Stimulated activated CD4-positive, alpha-beta T cell treated with anti-CD3 and anti-CD28 coated beads, Interleukin-4, amount 100 ng/mL, for 48 hours (primary cell): ENCODE data around the gene IL34.
"Not testable (repeated sequence)": the region's sequence is repeated elsewhere in the genome, so short reads cannot be mapped to it uniquely, and the experiment has no call there.

Experiments used
- DNase-seq, 2 donors: peaks; one replicate each; pipeline ENCODE4 v3.0.0-alpha.2; 2020; ENCODE audit warnings: low read depth in 2 of 2

IL34 gene

DNA sequence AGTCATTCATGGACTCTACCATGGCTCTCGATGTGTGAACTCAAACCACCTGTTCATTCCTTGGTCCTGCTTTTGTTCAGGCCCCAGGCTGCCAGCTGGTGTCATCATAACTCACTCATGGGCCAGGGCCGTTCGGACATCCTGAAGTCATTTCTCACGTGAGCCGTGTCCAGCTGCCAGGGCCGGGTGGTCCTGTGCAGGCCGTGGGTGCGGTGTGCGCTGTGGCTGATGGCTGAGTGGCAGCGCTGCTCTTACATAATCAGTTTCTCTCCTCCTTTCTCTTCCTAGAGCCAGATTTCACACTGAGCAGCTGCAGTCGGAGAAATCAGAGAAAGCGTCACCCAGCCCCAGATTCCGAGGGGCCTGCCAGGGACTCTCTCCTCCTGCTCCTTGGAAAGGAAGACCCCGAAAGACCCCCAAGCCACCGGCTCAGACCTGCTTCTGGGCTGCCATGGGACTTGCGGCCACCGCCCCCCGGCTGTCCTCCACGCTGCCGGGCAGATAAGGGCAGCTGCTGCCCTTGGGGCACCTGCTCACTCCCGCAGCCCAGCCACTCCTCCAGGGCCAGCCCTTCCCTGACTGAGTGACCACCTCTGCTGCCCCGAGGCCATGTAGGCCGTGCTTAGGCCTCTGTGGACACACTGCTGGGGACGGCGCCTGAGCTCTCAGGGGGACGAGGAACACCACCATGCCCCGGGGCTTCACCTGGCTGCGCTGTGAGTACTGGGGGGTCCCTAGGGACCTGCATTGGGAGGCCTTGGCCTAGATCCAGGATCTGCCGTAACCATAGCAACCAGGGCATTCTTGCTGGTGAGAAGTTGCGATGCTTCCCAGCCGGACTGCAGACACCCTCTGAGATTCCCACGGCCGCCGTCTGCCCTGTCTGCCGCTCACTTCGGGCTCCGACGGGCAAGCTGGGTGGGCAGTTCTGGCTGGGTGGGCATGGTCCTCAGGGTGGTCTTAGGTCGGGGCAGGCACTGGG is at the start of gene IL34:
Gene IL34 (plus strand): TSS at position 300 of the 982 bp plus-strand sequence. CDS start 389 bp downstream, at position 689.
- DNase-seq: no peak

DNA sequence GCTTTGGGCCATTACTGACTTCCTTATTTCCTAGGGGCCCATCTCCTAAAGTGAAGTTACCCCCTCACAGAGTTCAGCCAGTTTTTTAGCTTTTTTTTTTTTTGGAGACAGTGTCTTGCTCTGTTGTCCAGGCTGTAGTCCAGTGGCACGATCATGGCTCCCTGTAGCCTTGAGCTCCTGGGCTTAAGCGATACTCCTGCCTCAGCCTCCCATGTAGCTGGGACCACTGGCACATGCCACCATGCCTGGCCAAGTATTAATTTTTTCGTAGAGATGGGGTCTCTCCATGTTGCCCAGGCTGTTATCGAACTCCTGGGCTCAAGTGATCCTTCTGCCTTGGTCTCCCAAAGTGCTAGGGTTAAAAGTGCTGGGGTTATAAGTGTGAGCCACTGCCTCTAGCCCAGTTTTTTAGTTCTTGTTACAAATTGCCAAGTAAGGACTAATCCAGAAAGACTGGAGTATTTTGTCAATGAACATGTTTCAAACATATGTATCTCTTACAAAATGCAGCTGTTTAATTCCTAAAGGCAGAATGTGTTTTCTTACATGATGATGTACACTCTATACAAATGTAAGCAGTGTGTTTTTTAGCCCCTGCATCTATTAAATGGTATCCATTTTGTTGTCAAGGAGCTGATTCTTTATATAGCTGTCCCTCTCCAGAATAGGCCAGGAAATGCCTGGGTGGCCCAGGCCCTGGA is 49.1 kb upstream of the IL34 start:
- no peak for DNase-seq

DNA sequence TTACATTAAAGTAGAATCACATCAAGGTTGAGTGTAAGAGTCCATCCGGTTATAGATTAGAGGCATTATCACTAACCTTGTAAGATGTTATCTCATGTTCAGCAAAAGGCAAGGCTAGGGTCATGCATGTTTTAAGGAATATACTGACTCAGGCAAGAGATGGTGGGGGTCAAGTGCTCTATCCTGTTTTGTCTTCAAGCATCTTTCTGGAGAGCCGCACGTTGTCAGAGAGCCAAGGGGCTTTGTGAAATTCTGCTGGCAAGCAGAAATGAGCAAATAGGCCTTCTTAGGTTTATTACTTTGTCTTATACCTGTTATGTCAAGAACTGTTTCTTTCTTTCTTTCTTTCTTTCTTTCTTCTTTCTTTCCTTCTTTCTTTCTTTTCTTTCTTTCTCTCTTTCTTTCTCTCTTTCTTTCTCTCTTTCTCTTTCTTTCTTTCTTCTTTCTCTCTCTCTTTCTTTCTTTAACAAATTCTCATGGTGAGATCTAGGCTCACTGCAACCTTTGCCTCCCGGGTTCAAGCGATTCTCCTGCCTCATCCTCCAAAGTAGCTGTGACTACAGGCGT is 47.3 kb upstream of the IL34 start:
- no peak for DNase-seq

DNA sequence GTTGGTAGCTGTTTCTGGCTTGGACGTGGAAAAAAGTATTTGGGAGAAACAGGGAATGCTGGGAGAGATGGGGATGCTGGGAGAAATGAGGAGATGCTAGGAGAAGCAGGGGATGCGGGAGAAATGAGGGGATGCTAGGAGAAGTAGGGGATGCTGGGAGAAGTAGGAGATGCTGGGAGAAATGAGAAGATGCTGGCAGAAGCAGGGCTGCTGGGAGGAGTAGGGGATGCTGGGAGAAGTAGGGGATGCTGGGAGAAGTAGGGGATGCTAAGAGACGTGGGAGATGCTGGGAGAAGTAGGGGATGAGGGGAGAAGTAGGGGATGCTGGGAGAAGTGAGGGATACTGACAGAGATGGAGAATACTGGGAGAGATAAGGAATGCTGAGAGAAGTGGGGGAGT is 45.6 kb upstream of the IL34 start:
- DNase-seq: no peak

DNA sequence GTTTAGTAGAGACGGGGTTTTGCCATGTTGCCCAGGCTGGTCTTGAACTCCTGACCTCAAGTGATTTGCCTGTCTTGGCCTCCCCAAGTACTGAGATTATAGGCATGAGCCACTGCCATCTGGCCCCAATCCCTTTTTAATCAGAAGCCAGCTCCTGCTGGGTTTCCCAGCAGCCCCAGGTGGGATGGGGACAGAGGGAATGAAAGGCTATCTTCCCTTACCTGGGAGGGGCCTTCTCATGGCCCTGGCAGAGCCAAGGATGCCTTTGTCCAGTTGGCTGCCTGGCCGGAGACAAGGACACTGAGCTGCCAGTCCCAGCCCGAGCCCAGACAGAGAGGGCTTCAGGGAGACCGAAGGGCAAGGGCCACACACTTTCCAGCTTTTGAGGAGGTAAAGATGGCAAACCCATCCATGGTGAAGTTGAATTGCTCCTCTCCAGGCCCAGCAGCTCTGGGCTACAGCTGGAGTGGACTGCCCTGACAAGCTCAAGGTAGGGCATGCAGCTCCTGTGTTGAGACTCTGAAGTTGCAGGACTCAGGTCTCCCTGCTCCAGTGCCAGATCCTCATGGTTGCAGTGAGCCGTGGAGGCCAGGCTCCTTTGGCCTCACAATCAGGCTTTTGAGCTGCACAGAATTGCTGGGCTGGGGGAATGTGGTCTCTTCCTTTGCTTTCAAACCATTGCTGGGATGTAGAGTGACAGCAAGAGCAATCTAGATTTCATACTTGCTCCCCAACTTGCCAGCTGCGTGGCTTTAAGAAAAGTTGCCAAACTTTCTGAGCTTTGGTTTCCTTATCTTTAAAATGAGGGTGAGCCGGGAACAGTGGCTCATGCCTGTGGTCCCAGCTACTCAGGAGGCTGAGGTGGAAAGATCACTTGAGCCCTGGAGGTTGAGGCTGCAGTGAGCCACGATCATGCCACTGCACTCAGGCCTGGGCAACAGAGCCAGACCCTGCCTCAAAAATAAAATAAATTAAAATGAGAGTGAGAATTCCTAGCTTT is 44.5 kb upstream of the IL34 start:
- no peak for DNase-seq

DNA sequence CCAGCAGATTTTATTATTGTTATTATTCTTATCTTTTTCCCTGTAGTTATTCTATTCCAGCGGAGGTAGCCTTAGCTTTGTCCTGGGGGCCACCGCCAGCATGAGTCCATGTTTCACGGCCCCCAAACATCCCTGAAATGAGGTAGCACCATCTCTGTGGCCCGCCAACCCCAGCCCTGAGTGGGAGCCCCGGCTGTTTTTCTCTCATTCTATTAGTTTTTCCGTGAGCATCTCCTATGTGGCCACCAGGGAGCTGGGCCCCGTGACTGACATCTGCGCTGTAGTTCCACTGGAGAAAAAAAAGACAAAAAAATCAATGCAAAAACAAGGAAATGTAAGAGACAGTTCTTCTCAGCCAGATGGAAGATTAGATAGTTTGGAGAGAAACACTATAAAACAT is 43.5 kb upstream of the IL34 start:
- DNase-seq: no peak

DNA sequence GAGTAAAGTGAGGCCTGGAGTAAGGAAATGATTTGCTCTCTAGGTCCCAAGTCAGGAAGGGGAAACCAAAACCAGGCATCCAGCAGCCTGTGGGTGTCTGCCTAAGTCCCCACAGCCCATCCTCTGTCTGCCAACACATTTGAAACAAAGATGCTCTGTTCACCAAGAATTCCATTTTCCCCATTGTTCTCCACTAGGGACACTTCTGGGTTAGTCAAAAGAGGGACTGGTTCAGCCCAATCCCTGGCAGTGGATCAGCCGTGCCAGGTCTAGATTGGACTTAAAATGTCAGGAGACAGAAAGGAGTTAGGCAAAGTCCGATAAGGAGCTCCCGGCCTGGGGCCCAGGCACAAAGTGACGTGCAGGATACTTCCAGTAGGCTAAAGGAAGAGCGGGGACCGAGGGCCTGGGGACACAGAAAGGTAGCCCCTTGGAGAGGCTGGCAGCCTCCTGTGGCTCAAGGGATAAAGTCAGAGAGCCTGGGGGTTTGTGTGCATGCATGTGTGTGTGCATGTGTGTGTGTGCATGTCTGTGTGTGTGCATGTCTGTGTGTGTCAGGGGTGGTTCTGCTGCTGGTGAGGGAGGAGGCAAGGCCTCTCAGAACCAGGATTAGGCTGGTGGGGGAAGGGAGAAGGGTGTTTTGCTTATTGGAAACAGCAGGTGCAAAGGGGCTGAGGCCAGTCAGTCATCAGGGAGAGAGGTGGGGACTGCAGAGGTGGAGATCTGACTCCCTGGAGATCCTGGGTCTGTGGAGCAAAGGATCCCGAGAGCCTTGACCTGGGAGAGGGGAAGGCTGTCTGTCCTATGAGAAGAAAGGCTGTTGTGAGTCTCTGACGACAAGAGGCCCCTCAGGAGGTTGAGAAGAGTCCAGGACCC is 41.7 kb upstream of the IL34 start:
- no peak for DNase-seq

DNA sequence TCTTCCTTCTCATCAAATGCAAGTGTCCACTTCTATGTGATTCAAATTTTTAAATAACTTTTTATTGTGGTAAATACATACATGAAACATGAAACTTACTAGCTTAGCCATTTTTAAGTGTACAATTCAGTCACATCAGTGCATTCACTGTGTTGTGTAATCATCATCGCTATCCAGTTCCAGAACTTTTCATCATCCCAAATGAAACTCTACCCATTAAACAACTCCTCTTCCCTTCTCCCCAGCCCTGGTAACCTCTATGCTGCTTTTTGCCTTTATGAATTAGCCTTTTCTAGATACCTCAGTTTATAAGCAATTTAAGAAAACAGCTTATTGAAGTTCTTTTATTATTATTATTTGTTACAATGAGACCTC is 41.1 kb upstream of the IL34 start:
- DNase-seq: no peak

DNA sequence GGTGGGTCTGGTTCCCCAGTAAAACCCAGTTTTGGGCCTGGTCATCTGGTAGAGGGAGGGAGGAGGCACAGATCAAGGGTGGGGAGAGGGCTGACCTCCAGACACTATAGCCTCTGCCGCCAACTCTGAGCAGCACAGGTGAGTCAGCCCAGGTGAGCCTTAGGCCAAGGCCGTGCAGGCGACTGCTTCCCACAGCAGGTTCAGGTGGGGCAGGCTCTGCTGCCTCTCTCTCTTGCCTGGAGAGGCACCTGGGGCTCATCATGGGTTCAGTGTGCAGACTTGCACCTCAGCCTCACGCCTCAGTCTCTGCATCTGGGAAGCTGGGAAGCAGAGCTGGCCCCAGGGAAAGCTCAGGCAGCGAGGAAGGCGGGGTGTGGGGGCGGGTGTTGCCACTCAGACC is 37.8 kb upstream of the IL34 start:
- no peak for DNase-seq

DNA sequence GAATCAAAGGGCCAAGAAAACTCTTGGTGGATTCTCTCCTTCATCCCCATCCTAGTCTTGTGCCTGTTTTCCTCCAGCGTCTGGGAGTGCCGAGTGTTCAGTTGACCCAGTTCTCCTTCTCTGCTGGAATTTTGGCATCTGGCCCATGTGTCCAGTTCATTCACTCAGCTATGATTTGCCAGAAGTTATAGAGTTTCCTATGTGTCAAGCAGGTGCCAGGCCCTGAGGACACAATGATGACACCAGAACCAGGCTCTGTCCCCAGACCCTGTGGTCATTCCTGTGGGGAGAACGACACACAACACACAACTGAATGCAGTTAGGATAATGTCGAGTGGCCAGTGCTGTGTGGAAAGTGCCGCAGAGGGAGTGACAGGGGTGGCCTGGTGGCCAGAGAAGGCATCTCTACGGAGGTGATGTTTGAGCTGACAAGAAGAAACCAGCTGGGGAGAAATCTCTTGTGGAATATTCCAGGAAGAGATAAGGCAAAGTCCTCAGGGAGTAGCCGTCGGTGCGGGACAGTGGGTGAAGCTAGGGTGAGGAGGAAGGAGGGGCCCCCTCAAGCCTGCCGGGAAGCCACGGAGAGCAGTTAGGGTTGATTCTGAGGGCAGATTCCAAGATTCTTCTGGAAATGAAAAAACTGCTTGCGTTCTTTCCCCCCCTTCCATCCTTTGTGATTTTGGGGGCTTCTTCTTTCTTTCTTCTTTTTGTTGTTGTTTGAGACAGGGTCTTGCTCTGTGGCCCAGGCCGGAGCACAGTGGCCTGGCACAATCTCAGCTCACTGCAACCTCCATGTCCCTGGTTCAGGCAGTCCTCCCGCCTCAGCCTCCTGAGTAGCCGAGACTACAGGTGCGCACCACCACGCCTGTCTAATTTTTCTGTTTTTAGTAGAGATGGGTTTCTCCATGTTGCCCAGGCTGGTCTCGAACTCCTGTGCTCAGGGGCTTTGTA is 35.8 kb upstream of the IL34 start:
- DNase-seq: no peak

DNA sequence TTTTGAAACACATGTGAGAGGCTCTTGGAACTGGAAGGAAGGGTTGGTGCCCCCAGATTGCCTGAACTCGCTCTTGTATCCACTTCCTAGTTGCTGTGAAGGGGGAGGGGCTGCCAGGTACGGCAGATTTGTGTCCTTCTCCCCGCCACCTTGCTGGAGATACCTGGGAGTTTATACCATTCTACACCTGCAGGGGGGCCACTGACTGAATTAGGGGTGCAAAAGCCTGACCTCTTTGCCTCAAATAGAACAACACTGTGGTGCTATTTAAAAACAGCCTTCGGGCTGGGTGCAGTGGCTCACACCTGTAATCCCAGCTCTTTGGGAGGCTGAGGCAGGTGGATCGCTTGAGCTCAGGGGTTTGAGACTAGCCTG is 35.1 kb upstream of the IL34 start:
- no peak for DNase-seq

DNA sequence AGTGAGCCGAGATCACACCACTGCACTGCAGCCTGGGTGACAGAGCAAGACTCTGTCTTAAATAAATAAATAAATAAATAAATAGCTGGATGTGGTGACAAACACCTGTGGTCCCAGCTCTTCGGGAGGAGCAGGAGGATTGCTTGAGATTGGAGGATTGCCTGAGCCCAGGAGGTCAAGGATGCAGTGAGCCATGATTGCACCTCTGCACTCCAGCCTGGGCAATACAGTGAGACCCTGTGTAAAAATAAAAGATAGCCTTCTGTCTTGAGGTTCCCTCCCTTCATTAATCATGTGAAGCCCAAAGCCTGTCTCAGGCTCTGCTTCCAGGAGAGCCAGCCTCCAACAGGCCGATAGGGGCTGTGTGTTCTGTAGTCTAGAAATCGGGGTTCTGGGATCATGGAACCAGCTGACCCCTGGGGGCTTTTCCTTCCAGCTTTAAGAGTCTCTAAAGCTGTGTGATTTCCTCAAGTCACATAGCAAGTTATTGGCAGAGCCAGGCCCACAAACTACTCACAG is 34.5 kb upstream of the IL34 start:
- DNase-seq: no peak

DNA sequence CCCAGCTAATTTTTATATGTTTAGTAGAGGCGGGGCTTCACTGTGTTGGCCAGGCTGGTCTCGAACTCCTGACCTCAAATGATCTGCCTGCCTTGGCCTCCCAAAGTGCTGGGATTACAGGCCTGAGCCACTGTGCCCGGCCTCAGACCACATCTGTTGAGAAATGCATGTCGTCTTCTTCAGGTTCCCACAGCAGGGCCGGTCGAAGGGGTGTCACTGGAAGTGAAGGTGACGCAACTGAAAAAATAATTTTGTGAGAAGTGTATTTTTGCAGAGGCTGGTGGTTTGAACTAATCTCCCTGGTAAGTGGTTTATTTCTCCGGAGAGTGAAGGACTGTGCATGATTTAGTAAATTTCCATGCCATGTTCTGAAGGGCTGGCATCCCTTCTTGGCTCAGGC is 33.4 kb upstream of the IL34 start:
- DNase-seq: no peak

DNA sequence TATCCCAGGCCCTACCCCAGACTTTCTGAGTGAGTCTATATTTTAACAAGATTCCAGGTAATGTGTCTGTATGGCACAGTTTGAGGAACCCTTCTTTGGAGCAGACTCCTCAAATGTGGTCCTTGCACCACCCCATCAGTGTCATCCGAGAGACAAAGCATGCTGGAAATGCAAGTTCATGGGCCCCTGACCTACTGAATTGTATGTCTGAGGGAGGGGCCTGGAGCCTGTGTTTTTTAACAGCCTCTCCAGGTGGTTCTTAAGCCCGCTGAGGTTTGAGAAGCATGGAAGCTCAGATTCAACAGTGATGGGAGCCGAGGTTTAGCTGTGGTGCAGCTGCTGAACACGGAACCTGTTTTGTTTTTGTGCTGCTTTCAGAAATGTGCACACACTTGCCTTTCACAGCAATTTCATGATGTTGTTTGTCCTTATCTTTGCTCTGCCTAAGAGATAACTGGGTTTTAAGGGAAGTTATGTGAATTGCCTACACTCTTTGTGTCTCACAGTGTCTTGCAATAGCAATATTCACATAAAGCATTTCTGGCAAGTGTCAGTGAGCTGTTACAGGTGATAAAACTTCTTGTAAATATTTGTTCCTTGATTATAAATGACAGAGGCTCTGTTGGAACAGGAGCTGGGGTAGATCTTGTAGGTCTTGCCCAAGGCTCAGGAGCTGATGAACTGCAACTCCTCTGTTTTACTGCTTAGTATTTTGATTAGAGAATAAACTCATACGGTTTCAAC is 32.0 kb upstream of the IL34 start:
- no peak for DNase-seq

DNA sequence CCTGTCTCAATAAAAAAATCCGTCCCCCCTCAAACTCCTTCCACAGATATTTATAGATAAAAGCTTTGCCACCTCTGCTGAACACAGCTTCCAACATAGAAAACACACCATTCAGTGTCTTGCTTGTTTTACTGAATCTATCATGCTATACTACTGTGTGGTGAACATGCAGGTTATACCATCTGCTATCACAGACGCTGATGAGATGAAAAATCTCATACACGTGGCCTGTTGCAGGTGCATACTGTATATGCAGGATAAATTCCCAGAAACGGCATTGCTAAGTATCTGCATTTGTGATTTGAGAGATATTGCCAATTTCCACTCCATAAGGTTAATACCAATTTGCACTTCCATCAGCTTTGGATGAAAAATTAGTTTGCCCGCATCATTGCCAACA is 30.4 kb upstream of the IL34 start:
- DNase-seq: no peak

DNA sequence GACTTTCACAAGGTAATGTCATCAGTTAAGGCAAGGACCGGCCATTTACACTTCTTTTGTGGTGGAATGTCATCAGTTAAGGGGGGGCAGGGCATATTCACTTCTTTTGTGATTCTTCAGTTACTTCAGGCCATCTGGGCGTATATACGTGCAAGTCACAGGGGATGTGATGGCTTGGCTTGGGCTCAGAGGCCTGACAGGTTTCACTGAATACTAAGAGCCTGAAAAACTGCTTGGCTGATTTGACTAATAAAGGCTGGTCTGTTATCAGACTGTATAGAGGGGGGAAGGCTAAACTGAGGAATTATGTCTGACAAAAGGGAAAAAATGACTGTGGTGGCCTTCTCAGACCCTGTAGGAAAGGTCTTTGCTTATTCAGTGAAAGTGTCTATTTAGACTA is 24.5 kb upstream of the IL34 start:
- not testable (repeated sequence) for DNase-seq

DNA sequence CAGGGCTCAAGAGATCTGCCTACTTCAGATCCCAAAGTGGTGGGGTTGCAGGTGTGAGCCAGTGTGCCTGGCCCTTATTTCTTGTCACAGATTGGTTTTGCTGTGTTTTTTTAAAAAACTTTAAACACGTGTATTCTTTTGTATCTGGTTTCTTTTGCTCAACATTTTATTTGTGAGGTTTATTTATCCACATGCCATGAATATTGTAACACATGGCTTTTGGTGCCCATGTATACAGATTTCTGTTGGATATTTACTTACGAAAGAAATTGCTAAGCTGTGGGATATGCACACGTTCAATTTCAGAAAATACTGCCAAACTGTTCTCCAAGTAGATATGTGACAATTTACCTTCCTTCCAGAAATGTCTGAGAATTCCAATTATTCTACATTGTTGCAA is 18.7 kb upstream of the IL34 start:
- DNase-seq: no peak

DNA sequence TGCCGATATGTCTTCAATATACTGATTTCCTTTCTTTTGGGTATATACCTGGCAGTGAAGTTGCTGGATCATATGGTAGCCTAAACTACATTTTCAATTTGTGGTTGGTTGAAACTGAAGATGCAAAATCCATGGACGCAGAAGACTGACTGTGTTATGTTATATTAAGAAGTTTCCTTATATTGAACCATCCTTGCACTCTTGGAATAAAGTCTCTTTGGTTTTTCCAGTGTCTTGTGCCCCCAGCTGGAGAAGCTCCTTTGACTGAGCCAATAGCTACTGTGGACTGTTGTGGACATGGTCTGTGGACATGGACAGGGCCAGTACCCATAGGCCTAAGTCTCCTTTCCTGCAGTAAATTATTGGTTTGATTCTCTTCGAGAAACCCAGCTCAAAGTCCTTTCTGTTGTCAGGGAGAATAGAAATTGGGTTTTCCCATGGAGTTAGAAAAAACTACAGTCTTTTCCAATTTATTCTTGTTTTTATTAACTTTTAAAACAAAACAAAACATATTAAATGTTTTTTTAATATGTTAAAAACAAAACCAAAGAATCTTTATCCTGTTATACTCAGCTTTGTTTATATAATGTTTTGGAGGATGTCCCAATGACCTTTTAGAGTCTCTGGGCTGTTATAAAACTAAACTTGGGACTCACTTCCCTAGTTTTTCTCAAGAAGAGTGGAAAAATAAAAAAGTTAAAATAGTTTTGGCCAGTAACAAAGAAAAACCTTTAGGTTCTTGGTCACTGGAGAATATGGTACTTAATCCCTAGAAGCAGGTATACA is 15.2 kb upstream of the IL34 start:
- DNase-seq: no peak
